ENCODE measurements around the gene FAIM2. TPM values are rescaled to one million over a fixed set of nuclear protein-coding genes. Genes with fewer than 3 reads are reported as not detected.
A peak's percentile ranks its signal among the peaks of the same experiment; 100 is the strongest.

Gene FAIM2
- total RNA-seq, 1 donor from 2014 or later = 1.6 TPM

DNA sequence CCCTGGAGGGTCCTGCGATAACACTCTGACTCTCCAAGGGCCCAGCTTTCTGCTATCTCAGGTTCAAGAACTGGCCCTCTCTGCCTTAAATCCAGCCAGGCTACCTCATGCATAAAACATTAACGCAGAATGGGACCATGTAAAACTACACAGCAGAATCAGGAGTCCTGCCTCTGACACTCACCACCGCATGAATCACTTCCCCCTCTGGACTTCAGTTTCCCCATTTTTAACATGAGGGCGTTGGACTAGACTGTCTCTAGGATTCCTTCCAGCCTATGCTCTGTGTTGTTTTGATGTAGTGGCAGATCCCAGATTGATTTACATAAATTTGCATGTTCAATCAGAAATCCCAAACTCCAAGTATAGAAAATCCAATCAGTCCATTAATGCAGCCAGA is 78.8 kb downstream of the FAIM2 start:
- Mint-ChIP-seq H3K36me3 (ENCODE audit: low read depth) (no peaks in the 10 kb centered on the region), H3K4me1 (peaks cover 54% of the 10 kb centered on the region), H3K27ac (ENCODE audit: unreplicated experiment) (no peak overlapping the region), H3K27me3 (ENCODE audit: low read depth) (no peaks in the 10 kb centered on the region), H3K4me3 (peak overlapping the region; percentile 83), H3K9me3 (no peaks in the 10 kb centered on the region)
- TF ChIP-seq, protein P1, sequence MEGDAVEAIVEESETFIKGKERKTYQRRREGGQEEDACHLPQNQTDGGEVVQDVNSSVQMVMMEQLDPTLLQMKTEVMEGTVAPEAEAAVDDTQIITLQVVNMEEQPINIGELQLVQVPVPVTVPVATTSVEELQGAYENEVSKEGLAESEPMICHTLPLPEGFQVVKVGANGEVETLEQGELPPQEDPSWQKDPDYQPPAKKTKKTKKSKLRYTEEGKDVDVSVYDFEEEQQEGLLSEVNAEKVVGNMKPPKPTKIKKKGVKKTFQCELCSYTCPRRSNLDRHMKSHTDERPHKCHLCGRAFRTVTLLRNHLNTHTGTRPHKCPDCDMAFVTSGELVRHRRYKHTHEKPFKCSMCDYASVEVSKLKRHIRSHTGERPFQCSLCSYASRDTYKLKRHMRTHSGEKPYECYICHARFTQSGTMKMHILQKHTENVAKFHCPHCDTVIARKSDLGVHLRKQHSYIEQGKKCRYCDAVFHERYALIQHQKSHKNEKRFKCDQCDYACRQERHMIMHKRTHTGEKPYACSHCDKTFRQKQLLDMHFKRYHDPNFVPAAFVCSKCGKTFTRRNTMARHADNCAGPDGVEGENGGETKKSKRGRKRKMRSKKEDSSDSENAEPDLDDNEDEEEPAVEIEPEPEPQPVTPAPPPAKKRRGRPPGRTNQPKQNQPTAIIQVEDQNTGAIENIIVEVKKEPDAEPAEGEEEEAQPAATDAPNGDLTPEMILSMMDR (conservative IDR thresholded peaks at IDR 0.05) = no peak
- no peak for DNase-seq (ENCODE audit: low read depth, low spot score)

DNA sequence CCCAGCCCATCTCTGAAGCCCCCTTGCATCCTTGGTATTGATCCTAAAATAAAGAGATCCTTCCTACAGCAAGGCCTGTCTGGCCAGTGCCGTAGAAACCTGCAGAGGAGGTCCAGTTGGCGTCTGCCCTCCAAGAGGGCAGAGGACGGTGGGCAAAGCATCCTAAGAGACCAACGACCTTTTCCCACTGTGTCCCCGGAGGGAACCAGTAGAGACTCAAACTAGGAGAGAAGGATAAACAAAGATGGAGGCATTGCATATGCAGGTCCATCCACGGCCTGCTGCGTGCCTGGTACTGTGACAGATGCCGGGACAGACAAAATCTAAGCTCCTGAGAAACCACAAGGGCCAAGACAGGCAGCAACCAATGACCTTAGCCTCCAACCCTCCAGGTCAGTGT is 79.3 kb downstream of the FAIM2 start:
- H3K4me1 Mint-ChIP-seq = peaks cover 54% of the 10 kb centered on the region
- H3K36me3 Mint-ChIP-seq (ENCODE audit: low read depth) = no peaks in the 10 kb centered on the region
- no peak overlapping the region for H3K27ac Mint-ChIP-seq (ENCODE audit: unreplicated experiment)
- TF ChIP-seq, protein P1 (conservative IDR thresholded peaks at IDR 0.05) = no peak
- H3K27me3 Mint-ChIP-seq (ENCODE audit: low read depth) = no peaks in the 10 kb centered on the region
- peak overlapping the region; percentile 83 for H3K4me3 Mint-ChIP-seq
- H3K9me3 Mint-ChIP-seq = no peaks in the 10 kb centered on the region
- DNase-seq (ENCODE audit: low read depth, low spot score) = no peak

DNA sequence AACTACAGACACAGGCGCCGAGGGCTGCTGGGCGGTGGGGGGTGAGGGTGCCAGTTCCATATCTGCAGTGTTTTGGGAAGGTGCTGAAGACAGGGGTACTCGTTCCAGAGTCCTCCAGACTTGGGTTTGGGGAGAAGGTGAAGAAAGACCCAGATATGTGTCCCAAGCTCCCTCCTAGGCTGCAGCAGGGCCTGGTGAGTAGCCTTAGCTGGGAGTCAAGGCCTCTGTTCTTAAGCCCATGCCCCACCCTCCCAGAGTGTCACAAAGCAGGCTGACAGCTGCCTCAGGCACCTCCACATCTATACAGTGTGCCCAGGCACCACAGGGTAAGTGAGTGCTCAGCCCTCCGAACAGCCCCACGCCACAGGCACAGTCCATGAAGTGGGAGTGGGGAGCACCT is 79.7 kb downstream of the FAIM2 start:
- peak overlapping the region; percentile 83 for H3K4me3 Mint-ChIP-seq
- H3K4me1 Mint-ChIP-seq = peaks cover 49% of the 10 kb centered on the region
- no peaks in the 10 kb centered on the region for H3K27me3 Mint-ChIP-seq (ENCODE audit: low read depth)
- no peak for DNase-seq (ENCODE audit: low read depth, low spot score)
- no peak overlapping the region for H3K27ac Mint-ChIP-seq (ENCODE audit: unreplicated experiment)
- TF ChIP-seq, protein P1 (conservative IDR thresholded peaks at IDR 0.05) = no peak
- no peaks in the 10 kb centered on the region for H3K9me3 Mint-ChIP-seq
- H3K36me3 Mint-ChIP-seq (ENCODE audit: low read depth) = no peaks in the 10 kb centered on the region

DNA sequence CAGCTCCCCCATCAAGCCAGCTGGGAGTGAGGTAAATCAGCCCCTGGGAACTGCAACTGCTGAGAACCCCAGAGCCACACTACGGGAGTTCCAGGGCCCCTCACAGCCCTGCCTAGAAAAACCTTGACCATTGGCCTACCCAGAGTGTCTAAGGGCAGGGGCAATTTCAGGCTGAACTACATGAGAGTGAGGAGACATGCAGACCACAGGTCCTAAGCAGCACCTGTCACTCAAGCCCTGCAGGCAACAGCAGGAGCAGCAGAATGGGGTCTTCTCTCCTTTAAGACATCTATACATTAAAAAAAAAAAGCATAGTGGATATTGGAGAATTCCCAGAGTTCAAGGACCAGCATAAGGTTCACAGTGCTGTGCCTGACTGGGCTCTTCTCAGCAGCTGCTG is 80.3 kb downstream of the FAIM2 start:
- no peaks in the 10 kb centered on the region for H3K27me3 Mint-ChIP-seq (ENCODE audit: low read depth)
- H3K4me3 Mint-ChIP-seq = peak overlapping the region; percentile 19
- TF ChIP-seq, protein P1 (conservative IDR thresholded peaks at IDR 0.05) = no peak
- H3K27ac Mint-ChIP-seq (ENCODE audit: unreplicated experiment) = no peak overlapping the region
- H3K9me3 Mint-ChIP-seq = no peaks in the 10 kb centered on the region
- peaks cover 43% of the 10 kb centered on the region for H3K4me1 Mint-ChIP-seq
- DNase-seq (ENCODE audit: low read depth, low spot score) = no peak
- H3K36me3 Mint-ChIP-seq (ENCODE audit: low read depth) = no peaks in the 10 kb centered on the region

DNA sequence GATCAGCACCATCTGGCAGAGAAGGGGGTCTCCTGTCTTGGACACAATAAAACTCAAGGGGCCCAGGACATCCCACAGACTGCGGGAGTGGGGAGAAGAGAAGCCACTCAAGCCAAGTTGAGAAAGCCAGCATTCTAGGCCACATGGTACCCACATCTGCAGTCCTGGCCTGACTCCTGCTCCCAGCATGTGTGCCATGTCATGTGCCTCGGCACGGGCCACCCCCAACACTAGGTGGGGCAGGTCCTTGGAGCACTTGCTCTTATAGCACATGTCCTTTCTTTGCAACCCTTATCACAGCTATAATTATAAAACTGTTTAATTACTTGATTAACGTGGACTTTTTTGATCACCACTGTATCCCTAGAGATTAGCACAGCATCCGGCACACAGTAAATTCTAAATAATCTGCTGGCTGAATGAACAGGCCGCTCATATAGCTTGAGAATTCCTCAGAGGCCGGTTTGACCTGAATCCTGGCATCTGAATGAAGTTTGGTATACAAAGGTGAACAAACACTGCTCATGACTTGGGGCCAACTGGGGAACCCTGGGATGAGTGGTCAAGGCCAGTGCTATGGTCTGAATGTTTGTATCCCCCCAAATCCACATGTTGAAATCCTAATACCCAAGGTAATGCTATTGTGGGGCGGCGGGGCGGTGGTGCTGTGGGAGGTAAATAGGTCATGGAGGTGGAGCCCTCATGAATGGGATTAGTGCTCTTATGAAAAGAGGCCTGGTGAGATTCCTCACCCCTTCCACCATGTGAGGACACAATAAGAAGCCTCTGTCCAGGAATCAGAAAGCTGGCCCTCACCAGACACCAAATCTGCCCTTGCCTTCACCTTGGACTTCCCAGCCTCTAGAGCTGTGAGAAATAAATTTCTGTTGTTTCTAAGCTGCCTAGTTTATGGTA is 82.1 kb downstream of the FAIM2 start:
- Mint-ChIP-seq H3K9me3 (no peaks in the 10 kb centered on the region), H3K27ac (ENCODE audit: unreplicated experiment) (no peak overlapping the region), H3K36me3 (ENCODE audit: low read depth) (peaks cover 3% of the 10 kb centered on the region), H3K4me3 (peak overlapping the region; percentile 26), H3K4me1 (peaks cover 33% of the 10 kb centered on the region), H3K27me3 (ENCODE audit: low read depth) (no peaks in the 10 kb centered on the region)
- TF ChIP-seq, protein P1 (conservative IDR thresholded peaks at IDR 0.05) = no peak
- no peak for DNase-seq (ENCODE audit: low read depth, low spot score)

All from neural crest cell (in vitro differentiated cells).